ENCODE measurements around the gene METTL9.
"Not testable (repeated sequence)": the region's sequence is repeated elsewhere in the genome, so short reads cannot be mapped to it uniquely, and the experiment has no call there.

METTL9 gene

DNA sequence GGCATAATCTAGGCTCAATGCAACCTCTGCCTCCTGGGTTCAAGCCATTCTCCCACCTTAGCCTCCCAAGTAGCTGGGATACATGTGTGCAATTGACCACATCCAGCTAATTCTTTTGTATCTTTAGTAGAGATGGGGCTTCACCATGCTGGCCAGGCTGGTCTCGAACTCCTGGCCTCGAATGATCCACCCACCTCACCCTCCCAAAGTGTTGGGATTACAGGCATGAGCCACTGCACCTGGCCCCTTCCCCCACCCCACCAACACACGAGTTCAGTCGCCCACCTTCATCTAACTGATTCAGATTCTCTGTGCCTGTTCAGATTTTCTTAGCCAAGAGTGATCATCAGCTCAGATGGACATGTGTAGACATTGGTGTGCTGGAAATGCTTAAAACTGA, 25.0 kb upstream of the METTL9 start:
- DNase-seq (ENCODE audit: low read depth) = no peak

DNA sequence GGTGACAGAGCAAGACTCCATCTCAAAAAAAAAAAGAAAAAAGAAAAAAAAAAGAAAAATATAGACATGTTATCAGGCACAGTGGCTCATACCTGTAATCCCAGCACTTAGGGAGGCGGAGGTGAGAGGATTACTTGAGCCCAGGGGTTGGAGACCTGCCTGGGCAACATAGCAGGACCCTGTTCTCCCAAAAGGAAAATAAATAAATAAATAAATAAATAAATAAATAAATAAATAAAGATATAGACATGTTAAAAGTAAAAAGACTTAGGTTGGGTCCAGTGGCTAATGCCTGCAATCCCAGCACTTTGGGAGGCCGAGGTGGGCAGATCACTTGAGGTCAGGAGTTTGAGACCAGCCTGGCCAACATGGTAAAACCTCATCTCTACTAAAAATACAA, 23.1 kb upstream of the METTL9 start:
- not testable (repeated sequence) for DNase-seq (ENCODE audit: low read depth)

DNA sequence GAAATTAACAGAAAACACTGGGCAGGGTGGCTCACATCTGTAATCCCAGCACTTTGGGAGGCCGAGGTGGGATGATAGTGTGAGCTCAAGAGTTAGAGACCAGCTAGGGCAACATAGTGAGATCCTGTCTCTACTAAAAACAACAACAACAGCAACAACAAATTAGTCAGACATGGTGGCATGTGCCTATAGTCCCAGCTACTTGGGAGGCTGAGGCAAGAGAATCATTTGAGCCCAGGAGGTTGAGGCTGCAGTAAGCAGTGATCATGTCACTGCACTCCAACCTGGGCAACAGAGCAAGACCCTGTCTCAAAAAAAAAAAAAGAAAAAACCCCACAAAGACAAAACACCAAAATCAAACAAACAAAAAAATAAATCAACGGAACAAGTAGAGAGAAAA, 21.9 kb upstream of the METTL9 start:
- not testable (repeated sequence) for DNase-seq (ENCODE audit: low read depth)

DNA sequence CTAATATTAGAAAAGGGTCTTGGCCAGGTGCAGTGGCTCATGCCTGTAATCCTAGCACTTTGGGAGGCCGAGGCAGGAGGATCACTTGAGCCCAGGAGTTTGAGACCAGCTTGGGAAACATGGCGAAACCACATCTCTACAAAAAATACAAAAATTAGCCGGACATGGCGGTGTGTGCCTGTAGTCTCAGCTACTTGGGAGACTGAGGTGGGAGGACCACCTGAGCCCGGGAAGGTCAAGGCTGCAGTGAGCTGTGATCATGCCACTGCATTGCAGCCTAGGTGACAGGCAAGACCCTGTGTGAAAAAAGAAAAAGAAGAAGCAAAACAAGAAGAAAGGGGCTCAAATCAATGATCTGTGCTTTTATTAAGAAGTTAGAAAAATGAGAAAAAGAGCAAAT, 21.1 kb upstream of the METTL9 start:
- DNase-seq (ENCODE audit: low read depth) = not testable (repeated sequence)

DNA sequence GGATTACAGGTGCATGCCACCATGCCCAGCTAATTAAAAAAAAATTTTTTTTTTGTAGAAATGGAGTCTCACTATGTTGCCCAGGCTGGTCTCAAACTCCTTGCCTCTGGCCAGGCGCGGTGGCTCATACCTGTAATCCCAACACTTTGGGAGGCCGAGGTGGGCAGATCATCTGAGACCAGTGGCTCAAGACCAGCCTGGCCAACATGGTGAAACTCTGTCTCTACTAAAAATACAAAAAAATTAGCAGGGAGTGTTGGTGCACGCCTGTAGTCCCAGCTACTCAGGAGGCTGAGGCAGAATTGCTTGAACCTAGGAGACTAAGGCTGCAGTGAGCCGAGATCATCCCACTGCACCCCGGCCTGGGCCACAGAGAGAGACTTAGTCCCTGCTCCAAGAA, 19.2 kb upstream of the METTL9 start:
- not testable (repeated sequence) for DNase-seq (ENCODE audit: low read depth)

DNA sequence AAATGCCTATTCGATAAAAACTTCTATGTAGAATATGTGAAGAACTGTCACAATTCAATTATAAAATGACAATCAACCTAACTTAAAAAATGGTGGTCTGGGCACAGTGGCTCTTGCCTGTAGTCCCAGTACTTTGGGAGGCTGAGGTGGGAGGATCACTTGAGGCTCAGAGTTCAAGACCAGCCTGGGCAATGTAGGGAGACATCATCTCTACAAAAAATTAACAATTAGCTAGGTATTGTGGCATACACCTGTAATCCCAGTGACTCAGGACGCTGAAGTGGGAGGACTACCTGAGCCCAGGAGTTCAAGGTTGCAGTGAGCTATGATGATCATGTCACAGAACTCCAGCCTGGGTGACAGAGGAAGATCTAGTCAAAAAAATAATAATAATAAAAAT, 18.6 kb upstream of the METTL9 start:
- no peak for DNase-seq (ENCODE audit: low read depth)

DNA sequence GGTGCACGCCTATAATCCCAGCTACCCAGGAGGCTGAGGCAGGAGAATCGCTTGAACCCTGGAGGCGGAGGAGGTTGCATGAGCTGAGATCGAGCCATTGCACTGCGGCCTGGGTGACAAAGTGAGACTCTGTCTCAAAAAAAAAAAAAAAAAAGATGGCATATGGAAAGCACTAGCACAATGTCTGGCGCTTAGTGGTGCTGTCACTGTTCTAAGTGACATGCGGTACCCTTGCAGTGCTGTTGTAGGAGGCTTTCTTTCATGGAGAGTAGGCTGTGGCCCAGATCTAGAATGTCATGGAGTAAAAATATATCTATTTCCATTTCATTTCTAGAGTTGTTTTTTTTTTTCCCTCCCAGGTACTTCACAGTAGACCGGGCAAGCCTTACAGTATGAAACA, 14.6 kb upstream of the METTL9 start:
- DNase-seq (ENCODE audit: low read depth) = no peak

DNA sequence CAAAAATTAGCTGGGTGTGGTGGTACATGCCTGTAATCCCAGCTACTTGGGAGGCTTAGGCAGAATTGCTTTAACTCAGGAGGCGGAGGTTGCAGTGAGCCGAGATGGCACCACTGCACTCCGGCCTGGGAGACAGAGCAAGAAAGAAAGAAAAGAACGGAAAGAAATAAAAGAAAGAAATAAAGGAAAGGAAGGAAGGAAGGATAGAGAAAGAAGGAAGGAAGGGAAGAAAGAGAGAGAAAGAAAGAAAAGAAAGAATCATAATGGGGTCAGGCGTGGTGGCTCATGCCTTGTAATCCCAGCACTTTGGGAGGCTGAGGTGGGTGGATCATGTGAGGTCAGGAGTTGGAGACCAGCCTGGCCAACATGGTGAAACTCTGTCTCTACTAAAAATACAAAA, 10.8 kb upstream of the METTL9 start:
- not testable (repeated sequence) for DNase-seq (ENCODE audit: low read depth)

DNA sequence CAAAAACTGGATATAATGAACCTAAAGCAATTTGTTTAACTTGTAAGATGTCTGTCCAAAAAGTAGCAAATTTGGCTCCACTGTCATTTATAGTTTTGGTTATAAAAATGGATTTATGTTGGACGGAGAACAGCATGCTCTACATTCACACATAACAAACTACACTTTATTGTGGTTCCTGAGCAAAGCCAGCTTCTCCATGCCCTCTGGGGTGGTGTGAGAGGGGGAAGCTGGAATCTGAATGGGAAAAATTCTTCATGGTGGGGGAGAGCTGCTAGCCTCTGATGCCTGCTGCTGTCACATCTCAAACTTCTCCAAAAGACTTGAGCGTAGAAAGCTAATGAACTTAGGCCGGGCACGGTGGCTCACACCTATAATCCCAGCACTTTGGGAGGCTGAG, 9.8 kb upstream of the METTL9 start:
- no peak for DNase-seq (ENCODE audit: low read depth)

DNA sequence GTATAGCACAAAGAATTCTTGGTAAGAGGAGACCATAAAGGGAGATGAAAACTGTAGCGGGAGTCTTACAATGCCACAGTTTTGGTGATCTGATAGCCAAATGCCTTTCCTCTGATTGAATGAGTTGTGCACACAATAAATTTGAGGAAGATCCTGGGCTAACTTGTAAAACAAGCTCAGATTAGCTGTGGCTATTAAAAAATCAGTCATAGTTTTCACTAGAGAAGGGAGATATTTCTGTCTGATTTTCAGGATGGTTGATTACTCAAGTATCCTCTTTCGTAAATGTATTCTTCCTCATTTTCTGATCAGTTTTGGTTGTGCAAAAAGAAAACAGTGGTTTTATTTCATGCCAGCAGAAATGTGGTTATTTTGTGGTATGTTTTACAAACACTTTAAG, 9.1 kb upstream of the METTL9 start:
- DNase-seq (ENCODE audit: low read depth) = peak; percentile 34

DNA sequence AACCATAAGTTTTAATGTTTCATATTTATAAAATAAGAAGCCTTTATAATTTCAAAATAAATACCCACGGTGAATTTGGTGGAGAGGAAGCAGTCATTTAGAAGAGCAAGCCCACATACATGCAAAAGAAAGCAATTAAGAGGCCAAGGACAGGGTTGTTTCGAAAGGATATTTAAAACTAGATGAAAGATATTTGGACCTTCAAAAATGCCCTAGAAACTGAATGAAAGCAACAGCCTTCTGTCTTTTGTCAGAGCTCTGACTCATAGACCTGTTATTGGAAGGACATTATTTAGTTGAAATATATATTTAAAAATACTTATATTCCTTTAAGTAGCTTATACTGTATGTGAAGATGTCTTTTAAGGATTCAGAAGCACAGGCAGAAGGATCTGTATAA, 8.6 kb upstream of the METTL9 start:
- DNase-seq (ENCODE audit: low read depth) = no peak

DNA sequence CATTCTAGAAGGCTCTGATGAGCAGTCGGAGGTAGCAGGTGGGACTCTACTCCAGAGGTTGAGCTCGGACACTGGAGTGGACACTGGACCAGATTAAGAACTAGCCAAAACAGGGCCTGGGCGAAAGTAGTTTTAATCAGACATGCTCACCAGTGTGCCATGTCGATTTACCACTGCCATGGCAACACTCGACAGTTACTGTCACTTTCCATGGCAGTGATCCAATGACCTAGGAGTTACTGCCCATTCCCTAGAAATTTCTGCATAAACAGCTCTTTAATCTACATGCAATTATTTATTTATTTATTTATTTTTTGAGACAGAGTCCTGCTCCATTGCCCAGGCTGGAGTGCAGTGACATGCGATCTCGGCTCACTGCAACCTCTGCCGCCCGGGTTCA, 7.2 kb upstream of the METTL9 start:
- DNase-seq (ENCODE audit: low read depth) = no peak

DNA sequence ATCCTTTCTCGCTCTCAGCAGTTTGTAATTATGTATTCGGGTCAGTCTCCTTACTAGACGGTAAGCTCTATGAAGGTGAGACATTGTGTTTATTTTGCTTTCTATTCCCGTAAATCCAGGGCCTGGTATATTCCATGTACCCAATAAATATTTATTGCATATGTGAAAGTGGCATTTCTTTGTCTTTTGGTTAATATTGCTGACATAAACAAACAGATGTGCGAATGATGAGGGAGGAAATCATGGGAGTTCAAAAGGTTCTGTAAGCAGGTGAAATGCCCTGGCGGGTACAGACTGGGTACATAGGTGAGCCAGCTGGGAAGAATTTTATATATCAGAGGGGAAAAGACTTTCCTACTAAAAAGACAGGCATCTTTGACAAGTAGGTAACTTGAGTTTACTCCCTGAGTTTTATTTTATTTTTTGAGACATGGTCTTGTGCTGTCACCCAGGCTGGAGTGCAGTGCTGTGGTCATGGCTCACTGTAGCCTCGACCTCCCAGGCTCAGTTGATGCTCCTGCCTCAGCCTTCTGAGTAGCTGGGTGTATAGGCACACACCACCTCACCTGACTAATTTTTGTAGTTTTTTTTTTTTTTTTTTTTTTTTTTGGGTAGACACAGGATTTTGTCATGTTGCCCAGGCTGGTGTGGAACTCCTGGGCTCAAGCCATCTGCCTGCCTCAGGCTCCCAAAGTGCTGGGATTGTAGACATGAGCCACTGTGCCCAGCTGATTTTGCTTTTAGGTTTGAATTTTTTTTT, 5.7 kb upstream of the METTL9 start:
- DNase-seq (ENCODE audit: low read depth) = no peak

DNA sequence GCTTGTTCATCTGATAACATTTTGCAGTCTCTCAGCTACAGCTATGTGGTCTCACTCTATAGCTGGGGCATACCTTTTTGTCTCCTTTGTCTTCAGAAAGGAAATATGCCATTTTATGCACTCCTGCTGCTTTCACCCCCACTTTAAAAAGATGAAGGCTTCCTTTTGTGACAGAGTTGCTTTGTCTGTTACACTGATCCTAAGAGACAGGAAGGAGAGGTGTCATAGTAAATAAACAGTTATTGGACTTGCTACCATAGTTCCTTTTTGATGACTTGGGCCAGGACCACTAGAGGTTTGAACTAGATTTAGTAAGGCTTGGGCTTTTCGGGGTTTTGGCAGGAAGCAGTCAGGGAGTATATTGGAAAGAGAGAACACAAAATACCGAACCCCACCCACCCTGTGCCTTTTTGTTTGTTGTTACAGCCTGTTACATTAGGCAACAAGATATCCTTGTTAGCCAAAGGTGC, 1.8 kb upstream of the METTL9 start:
- no peak for DNase-seq (ENCODE audit: low read depth)

DNA sequence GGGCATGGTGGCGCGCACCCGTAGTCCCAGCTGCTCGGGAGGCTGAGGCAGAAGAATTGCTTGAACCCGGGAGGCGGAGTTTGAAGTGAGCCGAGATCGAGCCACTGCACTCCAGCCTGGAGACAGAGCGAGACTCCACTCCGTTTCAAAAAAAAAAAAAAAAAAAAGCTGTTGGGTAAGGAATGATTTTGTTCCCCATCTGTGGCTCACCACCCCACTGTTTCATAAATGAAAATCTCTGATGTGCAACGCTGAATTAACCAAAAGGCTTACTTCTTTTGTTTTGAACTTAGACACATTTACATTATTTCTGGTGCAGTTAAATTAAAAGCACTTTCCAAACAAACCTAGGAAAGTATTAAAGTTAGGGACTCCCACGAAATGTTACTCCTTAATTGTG, 1.2 kb upstream of the METTL9 start:
- DNase-seq (ENCODE audit: low read depth) = no peak

DNA sequence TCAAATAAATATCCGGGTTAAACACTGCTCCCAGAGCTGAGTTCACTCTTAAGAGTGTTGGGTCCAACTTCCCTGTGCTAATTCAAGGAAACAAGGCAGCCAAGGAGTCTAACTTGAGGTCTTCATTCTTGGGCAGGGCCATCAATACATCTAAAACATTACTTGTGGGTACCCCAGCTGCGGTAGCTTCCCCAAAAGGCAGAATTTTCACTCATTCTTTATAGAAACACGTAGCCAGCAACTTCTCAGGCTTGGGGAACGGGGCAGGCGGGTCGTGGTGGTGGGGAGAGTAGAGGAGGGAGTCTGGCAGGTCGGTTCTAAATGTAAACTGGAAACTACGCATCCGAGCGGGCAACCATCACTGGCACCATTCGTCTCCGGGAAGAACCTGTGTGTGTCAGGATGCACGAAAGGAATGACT, 666 bp upstream of the METTL9 start:
- no peak for DNase-seq (ENCODE audit: low read depth)

DNA sequence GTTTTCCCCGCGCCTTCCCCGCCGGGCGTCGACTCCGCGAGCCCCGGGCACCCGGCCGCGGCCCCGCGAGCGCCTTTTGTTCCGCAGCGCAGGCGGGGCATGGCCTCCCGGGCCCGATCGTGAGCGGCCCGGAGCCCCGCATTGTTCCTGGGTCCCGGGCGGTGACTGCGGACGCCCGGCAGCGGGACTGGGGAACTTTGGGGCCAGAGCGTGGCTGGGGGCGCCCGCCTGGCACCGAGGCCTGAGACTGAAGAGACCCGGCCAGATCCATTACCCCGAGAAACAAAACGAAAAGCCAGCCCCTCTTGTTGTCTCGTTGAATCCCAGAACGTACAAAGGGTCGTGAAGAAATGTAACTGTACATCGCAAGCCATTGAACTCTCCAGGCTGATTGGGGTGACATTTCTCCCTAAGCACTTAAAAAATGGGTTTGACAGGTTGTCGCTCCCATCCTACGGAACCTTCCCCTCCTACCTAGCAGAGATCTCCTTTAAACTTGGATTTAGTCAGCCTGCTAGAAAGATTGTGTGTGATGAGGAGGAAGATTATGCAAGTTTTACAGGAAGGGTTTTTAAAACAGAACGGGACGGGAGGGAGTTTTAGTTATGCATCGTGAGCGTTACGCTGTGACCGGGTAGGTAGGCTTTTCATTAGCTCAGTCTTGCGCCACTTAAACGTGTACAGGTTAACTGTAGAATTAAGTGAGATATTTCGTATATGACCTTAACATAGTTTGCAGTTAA, 825 bp downstream of the METTL9 start:
- peak; percentile 22 for DNase-seq (ENCODE audit: low read depth)

DNA sequence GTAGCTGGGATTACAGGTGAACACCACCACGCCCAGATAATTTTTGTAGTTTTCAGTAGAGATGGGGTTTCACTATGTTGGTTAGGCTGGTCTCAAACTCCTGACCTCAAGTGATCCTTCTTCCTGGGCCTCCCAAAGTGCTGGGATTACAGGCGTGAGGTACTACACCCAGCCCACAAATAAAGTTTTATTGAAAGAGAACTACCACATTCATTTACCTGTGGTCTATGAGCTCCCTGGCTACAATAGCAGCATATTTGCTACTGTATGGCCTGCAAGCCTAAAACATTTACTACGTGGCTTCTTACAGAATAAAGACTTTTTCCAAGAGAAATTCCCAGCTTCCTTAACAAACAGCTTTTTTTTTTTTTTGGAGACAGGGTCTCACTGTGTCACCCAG, 3.4 kb downstream of the METTL9 start:
- no peak for DNase-seq (ENCODE audit: low read depth)

DNA sequence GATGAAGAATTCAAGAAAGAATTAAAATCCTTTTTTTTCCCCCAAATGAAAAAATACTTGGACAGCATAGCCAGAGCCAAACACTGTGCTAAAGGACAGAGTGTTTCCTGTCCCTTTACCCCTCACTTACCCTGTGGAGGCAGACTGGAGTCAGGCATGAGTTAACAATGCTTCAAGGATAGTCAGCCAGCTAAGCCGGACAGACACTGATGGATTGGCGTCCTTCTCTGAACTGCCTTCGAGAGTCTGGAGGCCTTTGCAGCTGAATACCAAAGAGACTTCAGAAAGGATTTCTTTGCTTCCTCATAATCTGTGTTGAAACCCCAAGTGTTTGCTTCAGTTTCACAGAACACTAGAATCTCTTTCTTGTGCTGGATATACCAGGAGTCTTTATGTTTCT, 4.6 kb downstream of the METTL9 start:
- no peak for DNase-seq (ENCODE audit: low read depth)

DNA sequence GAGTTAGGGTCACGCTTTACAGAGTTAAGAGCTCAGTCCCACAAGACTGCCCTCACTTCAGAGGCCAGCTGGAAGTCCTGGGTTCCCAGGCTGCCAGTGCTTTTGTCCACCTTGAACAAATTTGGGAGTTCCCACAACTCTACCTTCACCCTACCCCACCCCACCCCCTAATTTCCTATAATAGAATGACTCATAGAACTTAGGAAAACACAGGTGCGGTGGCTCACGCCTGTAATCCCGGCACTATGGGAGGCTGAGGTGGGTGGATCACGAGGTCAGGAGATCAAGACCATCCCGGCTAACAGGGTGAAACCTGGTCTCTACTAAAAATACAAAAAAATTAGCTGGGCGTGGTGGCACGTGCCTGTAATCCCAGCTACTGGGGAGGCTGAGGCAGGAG, 6.5 kb downstream of the METTL9 start:
- DNase-seq (ENCODE audit: low read depth) = not testable (repeated sequence)

DNA sequence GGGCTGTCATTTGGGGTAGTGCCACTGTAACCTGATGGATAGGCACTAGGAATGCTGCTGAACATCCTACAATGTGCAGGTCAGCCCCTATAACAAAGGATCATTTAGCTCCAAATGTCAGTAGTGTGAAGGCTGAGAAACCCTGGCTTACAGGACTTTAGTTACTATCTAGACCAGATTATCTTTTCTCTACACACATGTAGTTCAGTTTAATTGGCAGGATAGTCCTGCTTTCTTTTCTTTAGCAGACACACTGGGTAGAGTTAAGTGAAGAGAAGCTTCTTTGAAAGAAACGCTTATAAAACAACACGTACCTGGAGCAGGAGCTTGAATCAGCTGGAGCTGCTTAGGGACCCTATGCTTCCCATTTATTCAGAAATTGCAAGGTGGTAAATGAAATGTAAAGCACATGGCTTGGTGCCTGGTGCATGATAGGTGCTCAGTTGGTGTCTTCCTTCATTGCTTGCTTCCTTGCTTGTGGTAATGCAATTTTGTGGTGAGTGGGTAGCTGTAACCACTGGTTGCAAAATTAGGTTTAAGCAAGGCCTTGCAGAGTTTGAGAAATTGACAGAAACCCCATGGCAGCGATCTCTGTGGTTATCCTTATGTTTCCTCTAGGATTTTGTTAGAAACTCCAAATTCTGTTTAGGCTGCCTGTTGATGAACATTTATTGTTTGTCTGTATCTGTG, 9.4 kb downstream of the METTL9 start:
- DNase-seq (ENCODE audit: low read depth) = peak; percentile 68

DNA sequence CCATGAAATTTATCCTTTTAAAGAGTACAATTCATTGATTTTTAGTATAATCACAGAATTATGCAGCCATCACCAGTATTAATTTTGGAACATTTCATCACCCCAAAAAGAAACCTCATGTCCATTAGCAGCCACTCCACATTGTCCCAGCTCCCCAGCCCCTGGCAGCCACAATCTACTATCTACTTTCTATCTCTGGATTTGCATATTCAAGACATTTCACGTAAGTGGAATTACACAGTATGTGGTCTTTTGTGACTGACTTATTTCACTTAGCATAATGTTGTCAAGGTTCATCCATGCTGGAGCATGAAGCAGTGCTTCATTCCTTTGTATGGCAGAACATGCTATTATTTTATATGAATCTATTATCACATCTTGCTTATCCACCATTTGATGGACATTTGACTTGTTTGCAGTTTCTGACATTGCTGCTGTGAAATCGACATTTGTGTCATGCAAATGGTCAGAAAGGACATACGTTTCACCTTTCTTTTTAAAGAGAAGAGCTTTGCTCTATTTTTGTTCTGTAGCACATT, 10.7 kb downstream of the METTL9 start:
- DNase-seq (ENCODE audit: low read depth) = no peak

DNA sequence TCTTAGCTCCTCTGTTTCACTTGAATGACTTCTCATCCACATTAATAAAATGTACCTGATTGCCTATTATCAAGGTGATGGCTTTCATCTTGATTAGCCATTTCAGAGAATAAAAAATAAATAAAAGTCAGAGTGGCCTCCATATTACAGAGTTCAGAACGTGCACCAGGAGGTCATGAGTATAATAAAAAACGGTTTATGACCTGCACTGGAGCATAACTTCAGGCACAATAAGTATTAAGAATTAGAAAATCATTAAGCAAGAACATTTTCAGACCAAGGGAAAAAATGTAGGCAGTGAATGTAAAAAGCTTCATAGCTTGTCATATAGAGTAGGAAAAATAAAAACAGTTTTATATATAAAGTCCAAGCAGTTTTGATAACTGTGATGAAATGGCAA, 11.4 kb downstream of the METTL9 start:
- DNase-seq (ENCODE audit: low read depth) = no peak
